Mucosa of stomach (tissue), 1 donor: ENCODE measurements around the gene TLN1.

Experiments
- H3K27me3 ChIP-seq: one replicate; pipeline ENCODE4 v1.7.0; 2013; ENCODE audit warnings: mild to moderate bottlenecking, low read length; ENCODE audit not compliant: control insufficient read depth, insufficient read depth
- H3K36me3 ChIP-seq: one replicate; pipeline ENCODE4 v1.7.0; 2013; ENCODE audit warnings: low read length; ENCODE audit not compliant: control insufficient read depth, insufficient read depth
- H3K4me1 ChIP-seq: one replicate; pipeline ENCODE4 v1.7.0; 2013; ENCODE audit warnings: mild to moderate bottlenecking, low read length; ENCODE audit not compliant: control insufficient read depth, insufficient read depth
- H3K4me3 ChIP-seq: one replicate; pipeline ENCODE4 v1.7.0; 2013; ENCODE audit warnings: low read length
- H3K9ac ChIP-seq: one replicate; pipeline ENCODE4 v1.7.0; 2013; ENCODE audit warnings: mild to moderate bottlenecking, low read length, moderate library complexity
- H3K9me3 ChIP-seq: one replicate; pipeline ENCODE4 v1.7.0; 2013; ENCODE audit warnings: mild to moderate bottlenecking, low read length, moderate library complexity; ENCODE audit not compliant: control insufficient read depth
- donor health status: Pancreatic carcinoma.

Gene TLN1

DNA sequence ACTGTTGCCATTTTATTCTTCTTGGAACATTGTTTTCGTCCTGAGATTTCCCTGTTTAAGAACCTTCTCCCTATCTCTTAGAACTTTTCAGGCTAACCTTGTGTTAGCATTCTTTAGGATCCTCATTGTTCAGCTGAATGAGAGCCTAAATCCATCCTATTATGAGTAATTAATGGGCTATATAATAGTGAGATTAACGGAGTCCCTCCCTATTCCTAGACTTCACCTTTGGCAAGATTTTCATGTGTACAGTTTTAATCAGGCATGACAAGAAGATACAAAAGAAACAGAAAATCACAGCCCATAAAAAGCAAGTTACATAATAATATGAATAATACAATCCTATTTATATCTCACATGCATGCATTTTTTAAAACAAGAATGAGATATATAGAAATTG, 31.2 kb upstream of the TLN1 start:
- H3K4me3 ChIP-seq = no peak overlapping the region
- H3K27me3 ChIP-seq = no peaks in the 10 kb centered on the region
- H3K36me3 ChIP-seq = no peaks in the 10 kb centered on the region
- no peak overlapping the region for H3K9ac ChIP-seq
- no peaks in the 10 kb centered on the region for H3K9me3 ChIP-seq
- peaks cover 22% of the 10 kb centered on the region for H3K4me1 ChIP-seq

DNA sequence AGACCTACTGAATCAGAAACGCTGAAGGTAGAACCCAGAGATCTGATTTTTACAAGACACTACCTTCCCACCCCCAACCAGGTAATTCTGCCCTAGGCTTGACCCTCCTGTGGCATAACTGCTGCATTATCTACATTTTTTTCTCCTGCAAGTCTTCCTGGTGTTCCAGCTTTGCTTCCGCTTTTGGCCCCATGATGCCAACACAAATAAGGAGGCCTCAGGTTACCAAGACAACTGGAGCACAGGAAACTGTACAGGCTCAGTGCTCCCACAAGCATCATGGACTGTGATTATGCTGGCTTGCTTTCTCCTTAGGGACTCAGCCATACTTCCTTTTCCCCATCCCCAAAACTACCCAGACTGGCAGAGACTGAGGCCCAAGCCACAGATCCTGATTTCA, 28.7 kb upstream of the TLN1 start:
- H3K9ac ChIP-seq = peak overlapping the region; percentile 19
- H3K9me3 ChIP-seq = no peaks in the 10 kb centered on the region
- no peaks in the 10 kb centered on the region for H3K27me3 ChIP-seq
- H3K36me3 ChIP-seq = no peaks in the 10 kb centered on the region
- H3K4me3 ChIP-seq = no peak overlapping the region
- H3K4me1 ChIP-seq = peaks cover 26% of the 10 kb centered on the region

DNA sequence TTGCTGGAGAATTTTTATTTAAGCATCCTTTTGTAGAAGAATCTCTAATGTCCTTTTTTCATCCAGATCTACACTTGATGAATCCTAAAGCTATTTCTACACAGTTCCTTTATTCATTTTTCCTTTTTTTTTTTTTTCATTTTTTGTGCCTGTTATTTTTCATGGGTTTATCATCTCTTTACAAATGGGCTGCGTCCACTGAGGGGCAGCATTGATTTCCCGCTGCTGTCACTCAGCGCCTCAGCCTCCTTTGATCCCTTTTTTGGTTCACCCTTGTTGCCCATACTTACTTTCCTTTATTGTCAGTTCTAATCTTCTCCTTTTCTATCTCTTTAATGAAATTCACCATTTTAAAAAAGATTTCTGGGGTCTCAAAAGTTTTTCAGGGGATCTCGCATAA, 27.8 kb upstream of the TLN1 start:
- peaks cover 26% of the 10 kb centered on the region for H3K4me1 ChIP-seq

DNA sequence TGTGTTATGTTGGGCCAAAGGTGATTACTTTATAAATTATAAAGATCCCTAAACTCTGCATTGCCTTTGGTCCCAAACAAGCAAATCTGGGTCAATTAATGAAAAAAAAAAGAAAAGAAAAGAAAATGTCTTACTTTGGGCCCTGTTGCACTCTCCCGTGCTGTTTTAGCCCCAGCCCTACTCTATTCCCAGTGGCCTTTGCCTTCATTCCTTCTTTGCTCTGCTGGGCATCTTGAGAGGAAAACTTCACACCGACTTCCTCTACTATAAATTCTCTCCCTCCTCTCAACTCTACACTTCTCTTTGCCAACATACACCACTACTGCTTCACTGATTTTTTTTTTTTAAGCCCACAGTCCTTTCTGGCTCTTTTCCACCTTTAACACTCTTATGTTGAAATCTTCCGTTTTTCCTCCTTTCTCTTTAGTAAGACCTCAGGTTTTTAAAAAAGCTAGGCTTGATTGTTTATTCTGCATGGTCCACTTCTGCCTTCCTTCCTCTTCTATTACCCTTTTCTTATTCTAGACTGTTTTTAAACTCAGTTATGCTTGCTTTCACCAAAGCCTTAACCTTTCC, 26.6 kb upstream of the TLN1 start:
- no peaks in the 10 kb centered on the region for H3K36me3 ChIP-seq
- H3K9me3 ChIP-seq = no peaks in the 10 kb centered on the region
- no peak overlapping the region for H3K4me3 ChIP-seq
- H3K27me3 ChIP-seq = no peaks in the 10 kb centered on the region
- H3K4me1 ChIP-seq = peaks cover 25% of the 10 kb centered on the region
- no peak overlapping the region for H3K9ac ChIP-seq

More for the DNA sequence above, 27.8 kb upstream of the TLN1 start:
- Histone ChIP-seq H3K36me3 (no peaks in the 10 kb centered on the region), H3K4me3 (no peak overlapping the region), H3K9me3 (no peaks in the 10 kb centered on the region), H3K9ac (no peak overlapping the region), H3K27me3 (no peaks in the 10 kb centered on the region)

DNA sequence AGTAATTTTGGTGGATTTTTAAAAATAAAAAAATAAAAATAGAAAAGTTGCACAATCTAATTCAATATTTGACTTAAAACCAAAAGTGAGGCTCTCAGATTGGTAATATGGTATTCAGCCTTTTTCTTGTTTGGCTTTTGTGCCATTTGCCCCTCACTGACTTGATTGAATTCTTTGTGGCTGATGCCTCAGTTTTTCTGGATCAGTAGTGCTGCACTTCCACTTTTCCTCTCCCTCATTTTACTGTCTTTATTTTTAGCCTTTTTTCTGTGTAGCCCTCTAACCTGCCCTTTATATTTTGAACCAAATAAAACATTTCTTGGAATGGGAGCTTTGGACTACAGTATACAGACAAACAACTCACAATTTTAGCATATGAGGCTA, 25.9 kb upstream of the TLN1 start:
- Histone ChIP-seq H3K27me3 (no peaks in the 10 kb centered on the region), H3K36me3 (peaks cover 6% of the 10 kb centered on the region), H3K4me1 (peaks cover 19% of the 10 kb centered on the region), H3K9me3 (no peaks in the 10 kb centered on the region), H3K9ac (peak overlapping the region; percentile 98), H3K4me3 (peak overlapping the region; percentile 67)

DNA sequence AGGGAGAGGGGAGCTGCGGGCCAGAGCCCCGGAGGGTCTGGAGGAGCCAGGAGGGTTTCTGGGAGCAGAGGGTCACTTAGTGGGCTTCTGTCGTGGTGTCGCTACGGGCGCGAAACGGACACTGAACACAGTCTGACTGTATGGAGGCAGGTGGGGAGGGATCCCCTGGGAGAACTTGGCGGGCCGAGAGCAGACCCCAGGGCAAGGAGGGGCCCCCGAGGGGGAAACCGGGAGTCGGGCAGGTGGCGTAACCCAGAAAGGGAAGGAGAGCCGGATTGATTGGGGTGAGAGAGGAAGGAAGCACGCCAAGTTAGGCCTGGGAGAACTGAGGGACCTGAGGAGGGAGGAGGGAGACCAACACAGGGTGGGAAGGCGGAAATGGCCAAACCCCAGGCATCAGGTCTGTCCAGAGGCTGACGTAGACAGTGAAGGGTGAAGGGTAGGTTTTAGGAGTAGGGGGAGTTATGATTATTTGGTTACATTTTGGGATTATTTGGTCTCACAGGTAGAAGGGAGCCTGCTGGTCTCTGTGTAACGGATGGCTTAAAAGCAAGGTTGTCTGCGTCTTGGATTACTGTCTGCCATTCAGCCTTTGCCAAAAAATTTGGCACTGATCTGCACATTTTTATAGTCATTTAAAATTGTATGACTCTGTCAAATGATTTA, 25.4 kb upstream of the TLN1 start:
- Histone ChIP-seq H3K4me3 (peak overlapping the region; percentile 67), H3K27me3 (no peaks in the 10 kb centered on the region), H3K4me1 (peaks cover 15% of the 10 kb centered on the region), H3K36me3 (peaks cover 10% of the 10 kb centered on the region), H3K9me3 (no peaks in the 10 kb centered on the region), H3K9ac (peak overlapping the region; percentile 98)

DNA sequence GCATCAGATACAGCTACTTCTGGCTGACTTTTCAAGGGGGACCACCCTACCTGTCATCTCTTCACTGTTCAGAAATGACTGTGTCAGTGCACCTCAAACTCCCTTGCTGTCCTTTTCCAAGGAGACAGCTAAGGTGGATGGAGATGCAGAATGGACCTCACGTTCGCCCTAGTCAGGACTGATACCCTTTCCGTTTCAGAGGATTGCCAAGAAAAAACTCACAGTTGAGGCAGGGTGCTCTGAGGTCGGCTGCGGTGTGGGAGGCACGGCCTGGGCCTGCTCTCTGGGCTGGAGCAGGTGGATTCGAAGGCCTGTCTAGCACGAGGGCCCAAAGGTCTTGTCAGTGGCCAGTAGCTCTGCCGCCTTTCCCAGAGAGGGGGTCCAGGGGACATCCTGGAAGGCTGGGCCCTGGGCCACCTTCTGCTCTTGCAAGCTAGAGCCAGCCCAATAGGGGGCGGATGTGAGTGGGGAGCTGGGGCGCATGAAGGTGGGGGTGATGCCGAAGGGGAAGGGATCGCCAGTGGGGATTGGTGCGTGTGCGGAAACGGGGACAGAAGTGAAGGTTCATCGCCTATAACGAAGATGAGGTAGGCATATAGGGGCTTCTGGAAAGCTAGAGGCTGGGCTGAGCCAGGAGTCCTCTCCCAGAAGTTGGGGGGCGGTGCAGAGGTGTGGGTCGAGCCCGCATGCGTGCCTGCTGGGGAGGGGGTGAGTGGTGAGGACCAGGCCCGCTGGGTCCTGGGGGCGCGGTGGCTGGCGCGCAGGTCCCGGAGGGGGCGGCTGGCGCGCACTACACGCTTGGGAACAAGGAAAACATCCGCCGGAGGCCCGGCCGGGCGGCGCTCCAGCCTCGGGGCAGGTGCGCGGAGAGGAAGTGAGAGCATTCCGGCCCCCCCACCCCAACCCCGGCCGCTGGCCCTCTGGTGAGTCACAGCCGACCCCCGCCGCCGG, 24.6 kb upstream of the TLN1 start:
- peaks cover 15% of the 10 kb centered on the region for H3K4me1 ChIP-seq
- H3K4me3 ChIP-seq = peak overlapping the region; percentile 67
- no peaks in the 10 kb centered on the region for H3K9me3 ChIP-seq
- H3K9ac ChIP-seq = peak overlapping the region; percentile 98
- no peaks in the 10 kb centered on the region for H3K27me3 ChIP-seq
- H3K36me3 ChIP-seq = peaks cover 12% of the 10 kb centered on the region

DNA sequence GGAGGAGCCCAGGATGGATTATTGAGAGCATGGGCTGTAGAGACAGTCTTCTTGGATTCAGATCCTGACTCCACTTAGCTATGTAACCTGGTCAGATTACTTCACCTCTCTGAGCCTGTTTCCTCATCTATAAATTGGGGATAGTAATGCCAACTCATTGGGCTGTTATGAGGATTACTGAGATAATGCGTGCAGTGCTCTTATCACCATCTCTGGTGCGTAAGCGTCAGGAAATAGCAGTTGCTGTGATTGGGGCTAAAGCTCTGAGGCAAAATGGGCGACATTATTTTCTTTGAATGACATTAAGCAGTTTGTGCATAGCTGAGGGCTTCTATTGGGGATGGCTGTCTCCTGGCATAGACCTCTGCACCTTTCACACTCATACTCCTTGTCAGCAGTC, 23.1 kb upstream of the TLN1 start:
- H3K4me1 ChIP-seq = peaks cover 16% of the 10 kb centered on the region
- H3K36me3 ChIP-seq = peaks cover 26% of the 10 kb centered on the region
- H3K9ac ChIP-seq = no peak overlapping the region
- H3K27me3 ChIP-seq = no peaks in the 10 kb centered on the region
- no peak overlapping the region for H3K4me3 ChIP-seq
- H3K9me3 ChIP-seq = no peaks in the 10 kb centered on the region

DNA sequence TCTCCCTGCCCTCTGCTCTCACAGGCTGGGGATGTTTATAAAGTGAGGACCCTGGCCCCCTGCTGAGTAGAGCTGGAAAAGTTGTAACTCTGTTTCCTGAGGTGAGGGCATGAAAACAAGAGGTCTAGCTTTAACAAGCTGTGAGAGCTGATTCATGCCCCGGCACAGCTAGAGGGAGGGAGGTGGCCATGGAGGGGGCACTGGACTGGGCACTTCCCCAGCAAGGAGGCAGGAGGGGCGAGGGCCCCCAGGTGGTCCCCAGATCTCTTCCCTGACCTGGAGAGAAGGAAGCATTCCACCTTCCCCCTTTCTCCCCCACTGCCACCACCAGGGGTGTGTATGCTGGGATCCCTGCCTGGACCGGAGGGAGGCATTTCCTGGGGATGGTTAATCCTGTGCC, 22.3 kb upstream of the TLN1 start, which contains the start of gene MSMP:
Gene MSMP, minus strand, starts transcription at position 13 of the 400 bp plus-strand sequence. CDS start 147 bp downstream, outside the sequence.
- no peaks in the 10 kb centered on the region for H3K9me3 ChIP-seq
- peaks cover 26% of the 10 kb centered on the region for H3K36me3 ChIP-seq
- H3K4me3 ChIP-seq = no peak within 1 kb of the TSS
- peaks cover 20% of the 10 kb centered on the region for H3K4me1 ChIP-seq
- no peak within 1 kb of the TSS for H3K9ac ChIP-seq
- H3K27me3 ChIP-seq = no peaks in the 10 kb centered on the region

DNA sequence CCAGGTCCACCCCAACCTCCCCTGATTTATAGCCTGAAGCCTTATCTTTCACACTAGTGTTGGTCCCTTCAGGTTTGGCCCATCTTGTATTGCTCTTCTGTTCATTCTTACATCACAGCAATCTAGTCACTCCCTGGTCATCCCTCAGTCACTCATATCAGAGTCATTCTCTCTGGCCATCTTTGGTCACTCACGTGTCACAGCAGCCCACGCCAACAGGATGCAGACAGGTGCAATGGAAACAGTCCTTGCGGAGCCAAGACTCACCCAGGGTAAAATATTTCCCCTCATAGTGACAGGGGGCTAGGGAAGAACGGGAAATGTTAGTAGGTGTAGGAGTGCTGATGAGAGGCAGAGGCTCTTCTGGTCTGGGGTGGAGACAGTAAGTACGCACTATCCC, 21.5 kb upstream of the TLN1 start:
- no peaks in the 10 kb centered on the region for H3K9me3 ChIP-seq
- no peaks in the 10 kb centered on the region for H3K27me3 ChIP-seq
- peaks cover 26% of the 10 kb centered on the region for H3K36me3 ChIP-seq
- peaks cover 16% of the 10 kb centered on the region for H3K4me1 ChIP-seq
- H3K9ac ChIP-seq = no peak overlapping the region
- no peak overlapping the region for H3K4me3 ChIP-seq

DNA sequence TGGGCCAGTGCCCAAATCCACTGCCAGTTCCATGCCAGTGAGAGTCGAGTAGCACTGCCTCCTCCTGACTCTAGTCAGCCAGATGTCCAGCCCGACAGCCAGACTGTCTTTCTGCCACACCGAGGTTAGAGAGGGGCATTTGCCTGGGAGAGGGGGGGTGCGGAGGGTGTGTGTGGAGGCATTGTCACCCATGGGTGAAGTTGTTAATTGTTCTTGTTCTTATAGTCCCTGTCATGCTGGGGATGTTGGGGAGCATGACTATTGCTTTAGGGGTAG, 18.2 kb upstream of the TLN1 start:
- Histone ChIP-seq H3K9me3 (no peaks in the 10 kb centered on the region), H3K4me1 (peaks cover 30% of the 10 kb centered on the region), H3K36me3 (peaks cover 26% of the 10 kb centered on the region), H3K4me3 (peak overlapping the region; percentile 75), H3K9ac (peak overlapping the region; percentile 93), H3K27me3 (no peaks in the 10 kb centered on the region)
